ENCODE data around the gene TEFM. TPM values are rescaled to one million over a fixed set of nuclear protein-coding genes. Genes with fewer than 3 reads are reported as not detected.
"Not testable (repeated sequence)": the region's sequence is repeated elsewhere in the genome, so short reads cannot be mapped to it uniquely, and the experiment has no call there.

TEFM gene
- polyA plus RNA-seq, 1 of the 3 experiments (the other 2 are of a cell fraction): 4.4 TPM

DNA sequence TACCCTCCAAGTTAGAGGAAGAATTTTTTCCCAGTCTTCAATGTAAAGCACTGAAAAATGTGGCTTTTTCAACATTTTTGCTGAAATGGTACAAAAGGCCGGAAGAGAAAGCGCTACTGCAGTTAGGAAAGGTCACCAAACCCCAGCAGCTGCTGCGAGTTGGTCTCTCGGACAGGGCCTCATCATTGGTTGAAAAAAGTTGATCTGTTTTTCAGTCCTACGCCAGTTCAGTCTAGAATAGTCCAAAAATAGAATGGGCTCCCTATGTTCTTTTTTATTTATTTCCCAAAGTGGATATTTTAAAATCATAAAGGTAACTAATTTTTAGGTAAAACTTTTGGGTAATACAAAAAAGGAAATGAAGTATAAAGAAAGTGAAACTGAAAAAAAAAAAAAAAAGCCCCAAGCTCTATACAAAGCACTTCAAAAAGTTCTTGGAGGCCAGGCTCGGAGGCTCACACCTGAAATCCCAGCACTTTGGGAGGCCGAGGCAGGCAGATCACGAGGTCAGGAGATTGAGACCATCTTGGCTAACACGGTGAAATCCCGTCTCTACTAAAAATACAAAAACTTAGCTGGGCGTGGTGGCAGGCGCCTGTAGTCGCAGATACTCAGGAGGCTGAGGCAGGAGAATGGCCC lies 33.1 kb upstream of the TEFM start:
- Histone ChIP-seq H3K36me3 (replicated peaks in 1 of 2; ENCODE audit: control insufficient read depth in 1 of 2, insufficient read depth in 2 of 2, low read length in 1 of 2) (no peaks in the 10 kb centered on the region), H3K9me2 (no peaks in the 10 kb centered on the region), H3K27ac (ENCODE audit: low read depth in 2 of 2, low read length in 1 of 2) (no peak overlapping the region), H4K20me1 (ENCODE audit: insufficient read depth) (no peaks in the 10 kb centered on the region), H3K79me2 (ENCODE audit: insufficient read depth) (no peaks in the 10 kb centered on the region), H3K4me1 (ENCODE audit: control insufficient read depth in 1 of 2, insufficient read depth in 2 of 2, low read depth in 1 of 2, low read length in 1 of 2) (no peaks in the 10 kb centered on the region), H3K4me3 (ENCODE audit: low read depth in 2 of 2, low read length in 1 of 2) (no peak overlapping the region), H3K4me2 (no peak overlapping the region), H3K9me3 (no peaks in the 10 kb centered on the region), H3F3A (replicated peaks; ENCODE audit: insufficient read depth) (no peaks in the 10 kb centered on the region), H3K27me3 (ENCODE audit: insufficient read depth) (no peaks in the 10 kb centered on the region; the same call in 1 of the 2 replicates), H2AFZ (ENCODE audit: low read depth) (no peak overlapping the region), H3K9ac (no peak overlapping the region)
- 87% methylated on average over 13 of the region's 13 CpGs for WGBS (ENCODE audit: low lambda C conversion rate)
- POLR2A ChIA-PET: no interaction called here
- no peak for DNase-seq
- CTCF ChIA-PET: interaction anchor here (0.9 kb wide), 1 partner anchor 12 kb away, joined by 3 read pairs; no protein-coding TSS in a partner anchor
- TF ChIP-seq TEAD4 (IDR thresholded peaks at IDR 0.05; ENCODE audit: borderline replicate concordance, insufficient read depth): no peak
- no peak for TF ChIP-seq MXI1 (IDR thresholded peaks at IDR 0.05; ENCODE audit: low read depth, low read length)

GRCh38 chr17:30933966-30934365 lies 27.9 kb upstream of the TEFM start:
- no peak overlapping the region for H3K4me3 ChIP-seq (ENCODE audit: low read depth in 2 of 2, low read length in 1 of 2)
- TF ChIP-seq, protein P1, sequence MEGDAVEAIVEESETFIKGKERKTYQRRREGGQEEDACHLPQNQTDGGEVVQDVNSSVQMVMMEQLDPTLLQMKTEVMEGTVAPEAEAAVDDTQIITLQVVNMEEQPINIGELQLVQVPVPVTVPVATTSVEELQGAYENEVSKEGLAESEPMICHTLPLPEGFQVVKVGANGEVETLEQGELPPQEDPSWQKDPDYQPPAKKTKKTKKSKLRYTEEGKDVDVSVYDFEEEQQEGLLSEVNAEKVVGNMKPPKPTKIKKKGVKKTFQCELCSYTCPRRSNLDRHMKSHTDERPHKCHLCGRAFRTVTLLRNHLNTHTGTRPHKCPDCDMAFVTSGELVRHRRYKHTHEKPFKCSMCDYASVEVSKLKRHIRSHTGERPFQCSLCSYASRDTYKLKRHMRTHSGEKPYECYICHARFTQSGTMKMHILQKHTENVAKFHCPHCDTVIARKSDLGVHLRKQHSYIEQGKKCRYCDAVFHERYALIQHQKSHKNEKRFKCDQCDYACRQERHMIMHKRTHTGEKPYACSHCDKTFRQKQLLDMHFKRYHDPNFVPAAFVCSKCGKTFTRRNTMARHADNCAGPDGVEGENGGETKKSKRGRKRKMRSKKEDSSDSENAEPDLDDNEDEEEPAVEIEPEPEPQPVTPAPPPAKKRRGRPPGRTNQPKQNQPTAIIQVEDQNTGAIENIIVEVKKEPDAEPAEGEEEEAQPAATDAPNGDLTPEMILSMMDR (IDR thresholded peaks at IDR 0.05): no peak
- TF ChIP-seq TCF12 (IDR thresholded peaks at IDR 0.05) (no peak), USF2 (IDR thresholded peaks at IDR 0.05; ENCODE audit: borderline replicate concordance, low read depth, low read length) (no peak), YY1 (IDR thresholded peaks at IDR 0.05; ENCODE audit: low read depth) (no peak), CHD2 (IDR thresholded peaks at IDR 0.05; ENCODE audit: low read length, partially characterized antibody) (no peak), POLR2AphosphoS5 (IDR thresholded peaks at IDR 0.05; ENCODE audit: low read depth, low read length) (no peak), GATA2 (CRISPR knock-in tag; IDR thresholded peaks at IDR 0.05) (no peak), NRF1 (IDR thresholded peaks at IDR 0.05; ENCODE audit: low read depth, low read length) (no peak), GABPA (IDR thresholded peaks at IDR 0.05; ENCODE audit: low read depth) (no peak), MEF2A (IDR thresholded peaks at IDR 0.05; ENCODE audit: borderline replicate concordance, low read depth) (no peak), RCOR1 (IDR thresholded peaks at IDR 0.05; ENCODE audit: low read length) (no peak), RAD21 (IDR thresholded peaks at IDR 0.05; ENCODE audit: low read length) (no peak), RFX5 (IDR thresholded peaks at IDR 0.05; ENCODE audit: low read length) (no peak)
- TF ChIP-seq, protein P2, sequence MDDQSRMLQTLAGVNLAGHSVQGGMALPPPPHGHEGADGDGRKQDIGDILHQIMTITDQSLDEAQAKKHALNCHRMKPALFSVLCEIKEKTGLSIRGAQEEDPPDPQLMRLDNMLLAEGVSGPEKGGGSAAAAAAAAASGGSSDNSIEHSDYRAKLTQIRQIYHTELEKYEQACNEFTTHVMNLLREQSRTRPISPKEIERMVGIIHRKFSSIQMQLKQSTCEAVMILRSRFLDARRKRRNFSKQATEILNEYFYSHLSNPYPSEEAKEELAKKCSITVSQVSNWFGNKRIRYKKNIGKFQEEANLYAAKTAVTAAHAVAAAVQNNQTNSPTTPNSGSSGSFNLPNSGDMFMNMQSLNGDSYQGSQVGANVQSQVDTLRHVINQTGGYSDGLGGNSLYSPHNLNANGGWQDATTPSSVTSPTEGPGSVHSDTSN (IDR thresholded peaks at IDR 0.05): no peak
- TF ChIP-seq, protein P3, sequence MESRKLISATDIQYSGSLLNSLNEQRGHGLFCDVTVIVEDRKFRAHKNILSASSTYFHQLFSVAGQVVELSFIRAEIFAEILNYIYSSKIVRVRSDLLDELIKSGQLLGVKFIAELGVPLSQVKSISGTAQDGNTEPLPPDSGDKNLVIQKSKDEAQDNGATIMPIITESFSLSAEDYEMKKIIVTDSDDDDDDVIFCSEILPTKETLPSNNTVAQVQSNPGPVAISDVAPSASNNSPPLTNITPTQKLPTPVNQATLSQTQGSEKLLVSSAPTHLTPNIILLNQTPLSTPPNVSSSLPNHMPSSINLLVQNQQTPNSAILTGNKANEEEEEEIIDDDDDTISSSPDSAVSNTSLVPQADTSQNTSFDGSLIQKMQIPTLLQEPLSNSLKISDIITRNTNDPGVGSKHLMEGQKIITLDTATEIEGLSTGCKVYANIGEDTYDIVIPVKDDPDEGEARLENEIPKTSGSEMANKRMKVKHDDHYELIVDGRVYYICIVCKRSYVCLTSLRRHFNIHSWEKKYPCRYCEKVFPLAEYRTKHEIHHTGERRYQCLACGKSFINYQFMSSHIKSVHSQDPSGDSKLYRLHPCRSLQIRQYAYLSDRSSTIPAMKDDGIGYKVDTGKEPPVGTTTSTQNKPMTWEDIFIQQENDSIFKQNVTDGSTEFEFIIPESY (IDR thresholded peaks at IDR 0.05; ENCODE audit: borderline replicate concordance, low read depth): no peak
- no peaks in the 10 kb centered on the region for H3K79me2 ChIP-seq (ENCODE audit: insufficient read depth)
- no peak overlapping the region for H3K4me2 ChIP-seq
- H3K36me3 ChIP-seq (replicated peaks in 1 of 2; ENCODE audit: control insufficient read depth in 1 of 2, insufficient read depth in 2 of 2, low read length in 1 of 2): no peaks in the 10 kb centered on the region
- ChIA-PET POLR2A (no interaction called here), CTCF (interaction anchor here (0.7 kb wide), 1 partner anchor 15 kb away, joined by 4 read pairs; no protein-coding TSS in a partner anchor)
- H3K9me3 ChIP-seq: no peaks in the 10 kb centered on the region
- H3K27ac ChIP-seq (ENCODE audit: low read depth in 2 of 2, low read length in 1 of 2): no peak overlapping the region
- H3F3A ChIP-seq (replicated peaks; ENCODE audit: insufficient read depth): no peaks in the 10 kb centered on the region
- H2AFZ ChIP-seq (ENCODE audit: low read depth): no peak overlapping the region
- no peak overlapping the region for H3K9ac ChIP-seq
- DNase-seq: no peak
- no peaks in the 10 kb centered on the region for H3K9me2 ChIP-seq
- no peaks in the 10 kb centered on the region; the same call in 1 of the 2 replicates for H3K27me3 ChIP-seq (ENCODE audit: insufficient read depth)
- H3K4me1 ChIP-seq (ENCODE audit: control insufficient read depth in 1 of 2, insufficient read depth in 2 of 2, low read depth in 1 of 2, low read length in 1 of 2): no peaks in the 10 kb centered on the region
- H4K20me1 ChIP-seq (ENCODE audit: insufficient read depth): no peaks in the 10 kb centered on the region
- WGBS (ENCODE audit: low lambda C conversion rate): 66% methylated on average over 5 of the region's 5 CpGs

- H3K27ac ChIP-seq (ENCODE audit: low read depth in 2 of 2, low read length in 1 of 2); H3K4me3 ChIP-seq (ENCODE audit: low read depth in 2 of 2, low read length in 1 of 2); H3F3A ChIP-seq (replicated peaks; ENCODE audit: insufficient read depth); CTCF ChIA-PET; H3K79me2 ChIP-seq (ENCODE audit: insufficient read depth); H2AFZ ChIP-seq (ENCODE audit: low read depth); H3K4me2 ChIP-seq; H3K27me3 ChIP-seq (ENCODE audit: insufficient read depth); H3K9ac ChIP-seq; H3K9me2 ChIP-seq; H4K20me1 ChIP-seq (ENCODE audit: insufficient read depth); POLR2A ChIA-PET; H3K4me1 ChIP-seq (ENCODE audit: control insufficient read depth in 1 of 2, insufficient read depth in 2 of 2, low read depth in 1 of 2, low read length in 1 of 2); DNase-seq; H3K36me3 ChIP-seq (replicated peaks in 1 of 2; ENCODE audit: control insufficient read depth in 1 of 2, insufficient read depth in 2 of 2, low read length in 1 of 2); H3K9me3 ChIP-seq: not testable (repeated sequence)
- WGBS (ENCODE audit: low lambda C conversion rate): 72% methylated on average over 8 of the region's 8 CpGs
Observed at GRCh38 chr17:30931582-30931981, 25.5 kb upstream of the TEFM start.

All from SK-N-SH (cell line).